ENCODE measurements around the gene VWA7.

VWA7 gene

DNA sequence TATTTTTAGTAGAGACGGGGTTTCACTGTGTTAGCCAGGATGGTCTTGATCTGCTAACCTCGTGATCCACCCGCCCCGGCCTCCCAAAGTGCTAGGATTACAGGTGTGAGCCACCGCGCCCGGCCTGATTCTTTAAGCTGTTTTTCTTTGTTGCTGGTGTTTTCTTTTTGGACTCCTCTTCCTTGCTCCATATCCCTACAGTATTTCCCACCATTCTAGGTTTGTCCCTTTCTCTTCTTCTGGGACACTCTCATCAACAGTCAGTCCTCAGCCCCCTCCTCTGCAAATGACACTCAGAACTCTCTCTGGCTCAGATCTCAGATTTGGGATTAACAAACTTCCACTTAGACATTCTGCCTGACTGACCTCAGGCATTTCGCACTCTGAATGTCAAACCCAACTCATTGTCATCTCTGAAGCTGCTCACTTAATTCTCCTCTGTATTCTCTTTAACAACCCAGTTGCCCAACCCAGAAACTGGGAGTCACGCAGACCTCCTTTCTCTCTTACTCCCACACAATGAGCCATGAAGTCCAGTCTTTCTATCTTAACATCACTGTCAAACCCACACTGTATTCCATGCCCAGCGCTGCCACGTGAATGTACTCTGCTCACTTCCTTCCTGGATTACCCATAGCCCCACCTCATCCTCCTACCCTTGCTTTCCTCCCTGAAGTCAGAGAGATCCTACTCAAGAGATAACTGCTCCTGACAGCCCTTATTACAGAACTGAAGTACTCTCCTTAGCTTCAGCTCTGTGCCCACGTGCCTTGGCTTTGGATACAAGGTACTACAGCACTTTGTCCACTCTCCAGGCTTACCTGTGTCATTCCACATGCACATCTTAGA is 51.4 kb downstream of the VWA7 start:
- TF ChIP-seq, protein P1, sequence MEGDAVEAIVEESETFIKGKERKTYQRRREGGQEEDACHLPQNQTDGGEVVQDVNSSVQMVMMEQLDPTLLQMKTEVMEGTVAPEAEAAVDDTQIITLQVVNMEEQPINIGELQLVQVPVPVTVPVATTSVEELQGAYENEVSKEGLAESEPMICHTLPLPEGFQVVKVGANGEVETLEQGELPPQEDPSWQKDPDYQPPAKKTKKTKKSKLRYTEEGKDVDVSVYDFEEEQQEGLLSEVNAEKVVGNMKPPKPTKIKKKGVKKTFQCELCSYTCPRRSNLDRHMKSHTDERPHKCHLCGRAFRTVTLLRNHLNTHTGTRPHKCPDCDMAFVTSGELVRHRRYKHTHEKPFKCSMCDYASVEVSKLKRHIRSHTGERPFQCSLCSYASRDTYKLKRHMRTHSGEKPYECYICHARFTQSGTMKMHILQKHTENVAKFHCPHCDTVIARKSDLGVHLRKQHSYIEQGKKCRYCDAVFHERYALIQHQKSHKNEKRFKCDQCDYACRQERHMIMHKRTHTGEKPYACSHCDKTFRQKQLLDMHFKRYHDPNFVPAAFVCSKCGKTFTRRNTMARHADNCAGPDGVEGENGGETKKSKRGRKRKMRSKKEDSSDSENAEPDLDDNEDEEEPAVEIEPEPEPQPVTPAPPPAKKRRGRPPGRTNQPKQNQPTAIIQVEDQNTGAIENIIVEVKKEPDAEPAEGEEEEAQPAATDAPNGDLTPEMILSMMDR (IDR thresholded peaks at IDR 0.05) = no peak
- no peak overlapping the region for H3K4me3 ChIP-seq
- no peak for DNase-seq (ENCODE audit: low spot score)
- no peak overlapping the region for H3K27ac ChIP-seq

DNA sequence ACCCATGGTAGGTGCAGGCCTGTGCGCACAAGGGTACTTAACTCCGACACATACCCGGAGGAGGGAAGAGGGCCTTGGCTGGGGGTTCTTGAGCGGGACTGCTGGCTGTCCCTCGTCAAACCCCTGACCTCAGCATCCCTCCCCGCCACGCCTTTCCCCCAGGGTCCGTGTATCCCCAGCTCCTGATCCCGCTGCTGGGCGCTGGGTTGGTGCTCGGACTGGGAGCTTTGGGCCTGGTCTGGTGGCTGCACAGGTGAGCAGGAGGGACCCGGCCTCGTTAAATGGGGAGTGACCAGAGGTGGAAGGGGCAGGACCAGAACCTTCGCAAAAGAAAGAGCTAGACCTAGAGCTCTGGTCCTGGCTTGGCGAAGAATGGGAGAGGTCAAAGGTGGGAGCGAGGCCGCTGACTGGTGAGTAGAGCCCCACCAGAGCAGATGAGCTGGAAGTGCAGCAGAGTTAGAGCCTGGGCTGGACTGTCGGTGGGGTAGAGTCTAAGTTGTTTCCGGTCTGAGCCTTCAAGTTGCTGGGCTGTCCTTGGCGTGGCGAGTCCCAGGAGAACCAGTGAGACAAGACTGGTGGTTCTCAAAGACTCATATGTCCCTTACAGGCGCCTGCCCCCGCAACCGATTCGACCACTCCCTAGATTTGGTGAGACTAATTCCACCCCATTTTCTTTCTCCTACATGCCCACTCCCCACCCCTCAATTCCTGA is 53.0 kb downstream of the VWA7 start:
- TF ChIP-seq, protein P1 (IDR thresholded peaks at IDR 0.05) = no peak
- H3K27ac ChIP-seq = peak overlapping the region in 1 of 2 donors; percentile 7
- no peak overlapping the region for H3K4me3 ChIP-seq
- no peak for DNase-seq (ENCODE audit: low spot score)

DNA sequence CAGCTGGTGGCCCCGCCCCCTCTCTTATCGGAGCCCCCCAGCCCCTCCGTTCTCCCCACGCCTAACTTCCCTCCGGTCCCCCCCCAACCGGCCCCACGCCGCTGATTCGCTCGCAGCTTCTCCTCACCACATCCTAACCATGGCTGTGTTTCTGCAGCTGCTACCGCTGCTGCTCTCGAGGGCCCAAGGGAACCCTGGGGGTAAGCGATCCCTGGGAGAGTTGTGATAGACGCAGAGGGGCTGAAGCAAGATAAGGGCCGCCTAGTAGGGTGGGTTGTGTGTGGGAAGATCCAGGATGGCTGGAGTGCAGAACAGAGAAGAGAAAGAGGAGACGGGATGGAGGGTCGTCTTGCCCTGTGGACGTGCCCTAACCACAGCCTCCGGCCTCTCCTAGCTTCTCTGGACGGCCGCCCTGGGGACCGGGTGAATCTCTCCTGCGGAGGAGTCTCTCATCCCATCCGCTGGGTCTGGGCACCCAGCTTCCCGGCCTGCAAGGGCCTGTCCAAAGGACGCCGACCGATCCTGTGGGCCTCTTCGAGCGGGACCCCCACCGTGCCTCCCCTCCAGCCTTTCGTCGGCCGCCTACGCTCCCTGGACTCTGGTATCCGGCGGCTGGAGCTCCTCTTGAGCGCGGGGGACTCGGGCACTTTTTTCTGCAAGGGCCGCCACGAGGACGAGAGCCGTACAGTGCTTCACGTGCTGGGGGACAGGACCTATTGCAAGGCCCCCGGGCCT is 53.7 kb downstream of the VWA7 start, which contains the start of gene MPIG6B:
Gene MPIG6B, plus strand, starts transcription at position 129 of the 735 bp plus-strand sequence. Its CDS starts 11 bp downstream, at position 140.
- DNase-seq (ENCODE audit: low spot score) = no peak
- TF ChIP-seq, protein P1 (IDR thresholded peaks at IDR 0.05) = no peak
- Histone ChIP-seq H3K4me3 (no peak within 1 kb of the TSS), H3K27ac (no peak within 1 kb of the TSS)

DNA sequence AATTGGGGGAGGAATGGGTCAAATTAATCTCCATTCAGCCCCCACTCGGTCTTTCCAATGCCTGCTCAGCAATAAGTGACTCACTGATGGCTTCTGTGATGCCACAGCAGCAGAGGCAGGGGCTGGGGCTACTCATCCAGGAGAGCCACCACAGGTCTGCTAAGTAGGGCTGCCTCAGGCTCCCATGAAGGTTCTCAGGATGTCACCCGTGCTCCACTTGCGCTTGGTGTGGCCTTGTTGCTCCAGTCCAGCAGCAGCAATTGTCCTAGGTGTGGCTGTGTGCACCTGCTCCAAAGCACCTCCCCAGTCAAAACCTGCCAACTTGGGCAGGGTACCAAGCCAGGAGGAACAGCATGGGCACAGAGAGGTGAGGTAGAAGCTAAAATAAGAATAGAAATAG is 55.0 kb downstream of the VWA7 start:
- DNase-seq (ENCODE audit: low spot score) = no peak
- TF ChIP-seq, protein P1 (IDR thresholded peaks at IDR 0.05) = no peak
- H3K4me3 ChIP-seq = no peak overlapping the region
- H3K27ac ChIP-seq = no peak overlapping the region

DNA sequence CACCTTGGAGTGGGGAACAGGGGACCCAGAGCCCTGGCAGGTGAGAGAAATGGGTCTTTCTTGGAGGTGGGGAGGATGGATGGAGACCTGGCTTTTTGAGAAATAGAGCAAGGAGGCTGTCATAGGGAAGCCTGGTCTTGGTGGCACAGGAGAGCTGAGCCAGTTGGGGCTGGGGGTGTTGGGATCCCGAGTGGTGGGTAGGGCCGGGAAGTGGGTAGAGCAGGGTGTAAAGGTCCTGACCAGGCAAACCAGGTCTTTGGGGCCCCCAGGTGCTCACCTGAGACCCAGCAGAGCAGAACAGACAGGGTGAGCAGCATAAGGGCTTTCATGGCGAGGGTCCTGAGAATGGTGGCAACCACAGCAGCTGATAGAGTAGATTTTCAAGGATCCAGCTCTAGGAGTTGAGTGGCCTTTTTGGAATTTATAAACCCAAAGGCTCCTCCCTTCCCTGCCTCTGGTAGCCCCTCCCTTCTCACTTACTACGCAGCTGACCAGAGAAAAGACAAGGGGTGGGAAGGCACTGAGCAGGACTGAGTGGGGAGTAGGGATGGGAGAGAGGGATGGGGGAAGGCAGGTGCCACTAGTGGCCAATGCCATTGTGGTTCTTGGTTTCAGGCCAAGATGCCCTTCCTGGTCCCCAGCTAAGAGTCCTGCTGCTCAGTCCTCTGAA is 55.6 kb downstream of the VWA7 start, which contains the start of gene LY6G6C:
Gene LY6G6C, minus strand, starts transcription at position 396 of the 670 bp plus-strand sequence. Its CDS starts 67 bp downstream, at position 329.
- DNase-seq (ENCODE audit: low spot score) = no peak
- no peak within 1 kb of the TSS for H3K4me3 ChIP-seq
- TF ChIP-seq, protein P1 (IDR thresholded peaks at IDR 0.05) = no peak
- H3K27ac ChIP-seq = no peak within 1 kb of the TSS

DNA sequence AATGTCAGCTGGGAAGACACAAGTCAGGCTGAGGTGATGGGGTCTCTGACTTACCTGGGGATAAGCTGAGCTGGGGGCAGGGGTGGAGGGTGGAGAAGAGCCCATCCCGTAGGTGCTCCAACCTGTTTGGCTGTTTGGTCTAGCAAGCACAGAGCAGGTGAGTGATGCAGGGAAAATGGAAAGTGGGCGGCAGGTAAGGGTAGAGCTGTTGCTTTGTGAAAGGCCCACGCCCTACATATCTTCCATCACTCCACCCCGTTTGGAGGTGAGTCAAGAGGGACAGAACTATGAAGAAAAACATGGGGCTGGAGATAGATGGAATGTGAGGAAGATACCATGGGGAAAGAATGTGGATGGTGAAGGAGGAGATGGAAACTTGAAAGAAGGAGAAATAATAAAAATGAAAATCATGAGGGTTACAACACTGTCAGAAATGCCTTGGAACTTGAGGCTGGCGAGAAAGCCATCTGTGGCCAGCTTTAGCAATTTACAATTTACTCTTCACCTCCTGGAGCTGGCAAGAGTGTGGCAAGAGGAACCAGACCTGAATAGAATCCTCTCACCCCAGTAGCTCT is 56.8 kb downstream of the VWA7 start:
- no peak for DNase-seq (ENCODE audit: low spot score)
- H3K4me3 ChIP-seq = no peak overlapping the region
- TF ChIP-seq, protein P1 (IDR thresholded peaks at IDR 0.05) = no peak
- H3K27ac ChIP-seq = no peak overlapping the region

Measured in coronary artery (tissue), 2 donors.